DMS 273 treated with DMSO at 0.1 percent for 48 hours (cell line): ENCODE measurements around the gene PSMA5.
A peak's percentile ranks its signal among the peaks of the same experiment; 100 is the strongest.
"Not testable (repeated sequence)": the region's sequence is repeated elsewhere in the genome, so short reads cannot be mapped to it uniquely, and the experiment has no call there.

ENCODE experiments used
- DNase-seq: peaks from one replicate; lab custom pipeline; 2025; lab: John Stamatoyannopoulos, UW

PSMA5 gene

GRCh38 chr1:109392037-109392787 is 34.0 kb downstream of the PSMA5 start:
- peak; percentile 35 for DNase-seq

GRCh38 chr1:109391626-109392025 is 34.6 kb downstream of the PSMA5 start:
- DNase-seq: no peak

GRCh38 chr1:109391157-109391556 is 35.1 kb downstream of the PSMA5 start:
- no peak for DNase-seq

GRCh38 chr1:109389638-109390341 is 36.5 kb downstream of the PSMA5 start:
- no peak for DNase-seq

GRCh38 chr1:109388884-109389637 is 37.2 kb downstream of the PSMA5 start:
- DNase-seq: no peak

- DNase-seq: no peak
Measured at GRCh38 chr1:109388208-109388711, 38.0 kb downstream of the PSMA5 start.

GRCh38 chr1:109386054-109386717 is 40.1 kb downstream of the PSMA5 start:
- DNase-seq: no peak

GRCh38 chr1:109385417-109385816 is 40.8 kb downstream of the PSMA5 start:
- DNase-seq: peak; percentile 37

GRCh38 chr1:109383854-109384253 is 42.4 kb downstream of the PSMA5 start:
- no peak for DNase-seq

GRCh38 chr1:109383087-109383779 is 43.0 kb downstream of the PSMA5 start:
- no peak for DNase-seq

GRCh38 chr1:109381573-109381972 is 44.7 kb downstream of the PSMA5 start:
- no peak for DNase-seq

GRCh38 chr1:109379907-109380306 is 46.3 kb downstream of the PSMA5 start:
- DNase-seq: no peak

GRCh38 chr1:109379422-109379821 is 46.8 kb downstream of the PSMA5 start:
- DNase-seq: no peak

GRCh38 chr1:109377698-109378097 is 48.5 kb downstream of the PSMA5 start:
- DNase-seq: no peak

GRCh38 chr1:109373696-109374095 is 52.6 kb downstream of the PSMA5 start:
- DNase-seq: not testable (repeated sequence)

GRCh38 chr1:109373126-109373525 is 53.1 kb downstream of the PSMA5 start:
- no peak for DNase-seq

GRCh38 chr1:109372281-109372680 is 54.0 kb downstream of the PSMA5 start:
- no peak for DNase-seq

- DNase-seq: no peak
Measured at GRCh38 chr1:109371341-109371739, 54.9 kb downstream of the PSMA5 start.

GRCh38 chr1:109370712-109371340 is 55.4 kb downstream of the PSMA5 start:
- DNase-seq: no peak

- no peak for DNase-seq
Measured at GRCh38 chr1:109369167-109369746, 57.0 kb downstream of the PSMA5 start.

GRCh38 chr1:109368464-109368863 is 57.8 kb downstream of the PSMA5 start:
- DNase-seq: no peak
